ENCODE measurements around the gene OXLD1. TPM values are rescaled to one million over a fixed set of nuclear protein-coding genes. Genes with fewer than 3 reads are reported as not detected.

OXLD1 gene
- total RNA-seq, 1 experiment from 2014 or later, result 40.2 TPM

- Histone ChIP-seq H3K79me2 (ENCODE audit: low read depth) (peaks cover 11% of the 10 kb centered on the region; the same call in 1 of the 2 replicates), H3K36me3 (ENCODE audit: low read depth) (no peaks in the 10 kb centered on the region)
Measured at GRCh38 chr17:81615401-81615930, 50.9 kb downstream of the OXLD1 start.

More at GRCh38 chr17:81615401-81615930, 50.9 kb downstream of the OXLD1 start:
- Histone ChIP-seq H3K4me3 (no peak overlapping the region), H4K20me1 (ENCODE audit: insufficient read depth) (peaks cover 16% of the 10 kb centered on the region), H3K27ac (no peak overlapping the region), H3K4me1 (replicated peaks; ENCODE audit: insufficient read depth) (no peaks in the 10 kb centered on the region), H3K9me3 (ENCODE audit: insufficient read depth, low read depth) (no peaks in the 10 kb centered on the region), H3K9me2 (ENCODE audit: insufficient read depth) (no peaks in the 10 kb centered on the region), H2AFZ (no peak overlapping the region), H3F3A (ENCODE audit: insufficient read depth, low read depth) (no peaks in the 10 kb centered on the region), H3K27me3 (ENCODE audit: insufficient read depth, low read depth) (no peaks in the 10 kb centered on the region), H3K4me2 (no peak overlapping the region)
- no peak for DNase-seq
- intact Hi-C loops (cut with micrococcal nuclease; ENCODE audit: unreplicated experiment), result no loop called here
- TF ChIP-seq EZH2 (IDR thresholded peaks at IDR 0.05; ENCODE audit: low read depth) (no peak), CTCF (conservative IDR thresholded peaks at IDR 0.05) (no peak)
- POLR2A ChIA-PET (ENCODE audit: unreplicated experiment), result no interaction called here
- BruUV-seq (replicated peaks), result no TSS peak
- CTCF ChIA-PET, result no interaction called here

Small RNA genes within 50 kb of the gene (microRNA-seq; reads per million reads assigned to microRNA genes)
- gene MIR6786 (ENCODE audit: borderline number of aligned reads, borderline replicate concordance), result not detected

Other genes with a start within 250 kb of the OXLD1 start
- 3,629 and 4,502 TPM in 2 replicates for gene ACTG1, start 153.8 kb downstream of the OXLD1 start, total RNA-seq (2021)
- gene FSCN2, start 138.2 kb downstream of the OXLD1 start, total RNA-seq (2021), result 4.3 and 11.5 TPM in 2 replicates
- 34.0 and 43.8 TPM in 2 replicates for gene FAAP100, start 114.3 kb downstream of the OXLD1 start, total RNA-seq (2021)
- 154 and 208 TPM in 2 replicates for gene NPLOC4, start 29.5 kb downstream of the OXLD1 start, total RNA-seq (2021)
- gene TSPAN10, start 29.4 kb downstream of the OXLD1 start, total RNA-seq (2021), result 8.6 and 15.0 TPM in 2 replicates
- gene PDE6G, start 10.1 kb downstream of the OXLD1 start, total RNA-seq (2021), result 0.68 and 1.3 TPM in 2 replicates
- 29.3 and 30.0 TPM in 2 replicates for gene CCDC137, start 132 bp upstream of the OXLD1 start, total RNA-seq (2021)
- gene ARL16, start 17.2 kb upstream of the OXLD1 start, total RNA-seq (2021), result 41.7 and 48.3 TPM in 2 replicates
- gene HGS, start 17.4 kb upstream of the OXLD1 start, total RNA-seq (2021), result 149 and 166 TPM in 2 replicates
- gene MRPL12, start 36.8 kb upstream of the OXLD1 start, total RNA-seq (2021), result 98.6 and 142 TPM in 2 replicates
- gene SLC25A10, start 45.7 kb upstream of the OXLD1 start, total RNA-seq (2021), result 83.6 and 86.5 TPM in 2 replicates
- not detected in 2 replicates for gene GCGR, start 137.5 kb upstream of the OXLD1 start, total RNA-seq (2021)
- 53.8 and 84.0 TPM in 2 replicates for gene MCRIP1, start 166.7 kb upstream of the OXLD1 start, total RNA-seq (2021)
- gene PPP1R27, start 168.4 kb upstream of the OXLD1 start, total RNA-seq (2021), result not detected in 2 replicates
- 636 and 782 TPM in 2 replicates for gene P4HB, start 193.9 kb upstream of the OXLD1 start, total RNA-seq (2021)
- gene ARHGDIA, start 204.7 kb upstream of the OXLD1 start, total RNA-seq (2021), result 242 and 309 TPM in 2 replicates
- gene ALYREF, start 225.0 kb upstream of the OXLD1 start, total RNA-seq (2021), result 138 and 156 TPM in 2 replicates
- 187 and 256 TPM in 2 replicates for gene ANAPC11, start 225.1 kb upstream of the OXLD1 start, total RNA-seq (2021)
- gene NPB, start 235.6 kb upstream of the OXLD1 start, total RNA-seq (2021), result 0.83 and 1.1 TPM in 2 replicates
- gene PCYT2, start 244.8 kb upstream of the OXLD1 start, total RNA-seq (2021), result 54.7 and 82.2 TPM in 2 replicates

All from PC-9 (cell line).